Endodermal cell (in vitro differentiated cells): ENCODE results near the gene SLC10A2. TPM values are rescaled to one million over a fixed set of nuclear protein-coding genes. Genes with fewer than 3 reads are reported as not detected.

Experiments
- DNase-seq: peaks from one replicate; pipeline ENCODE4 v3.0.0-alpha.2; 2017
- H3K27ac ChIP-seq: 2 replicates; pipeline ENCODE4 v1.5.1; 2013; ENCODE audit warnings: mild to moderate bottlenecking, low read depth, low read length, moderate library complexity
- H3K27me3 ChIP-seq: 2 replicates; pipeline ENCODE4 v1.6.1; 2013; ENCODE audit warnings: mild to moderate bottlenecking, low read length, moderate library complexity; ENCODE audit not compliant: insufficient read depth, control insufficient read depth, poor library complexity, severe bottlenecking
- H3K36me3 ChIP-seq: 2 replicates; pipeline ENCODE4 v1.7.0; 2013; ENCODE audit warnings: mild to moderate bottlenecking, low read length, moderate library complexity; ENCODE audit not compliant: control insufficient read depth, insufficient read depth
- H3K4me1 ChIP-seq: one replicate; pipeline ENCODE4 v1.7.0; 2013; ENCODE audit warnings: low read length; ENCODE audit not compliant: control insufficient read depth, insufficient read depth
- H3K4me3 ChIP-seq: 2 replicates; pipeline ENCODE4 v1.5.1; 2013; ENCODE audit warnings: mild to moderate bottlenecking, low read length, moderate library complexity
- H3K9ac ChIP-seq: 2 replicates; pipeline ENCODE4 v1.6.1; 2013; ENCODE audit warnings: mild to moderate bottlenecking, low read length, moderate library complexity; ENCODE audit not compliant: poor library complexity, severe bottlenecking; ENCODE audit errors: extremely low read depth
- H3K9me3 ChIP-seq: 2 replicates; pipeline ENCODE4 v1.6.1; 2013; ENCODE audit warnings: mild to moderate bottlenecking, low read length, moderate library complexity; ENCODE audit not compliant: control insufficient read depth
- H3K27ac Mint-ChIP-seq: 2 replicates; pipeline ENCODE4 v1.8.0; 2020; ENCODE audit warnings: mixed read lengths
- H3K27me3 Mint-ChIP-seq: 2 replicates; pipeline ENCODE4 v1.8.0; 2021; ENCODE audit warnings: mild to moderate bottlenecking, mixed read lengths; ENCODE audit not compliant: insufficient read depth
- H3K36me3 Mint-ChIP-seq: 2 replicates; pipeline ENCODE4 v1.8.0; 2020; ENCODE audit warnings: low read depth, mixed read lengths
- H3K4me1 Mint-ChIP-seq: 2 replicates; pipeline ENCODE4 v1.8.0; 2020; ENCODE audit warnings: mixed read lengths
- H3K4me3 Mint-ChIP-seq: 2 replicates; pipeline ENCODE4 v1.8.0; 2020; ENCODE audit warnings: mild to moderate bottlenecking, moderate library complexity, mixed read lengths
- H3K9me3 Mint-ChIP-seq: 2 replicates; pipeline ENCODE4 v1.8.0; 2020; ENCODE audit warnings: mild to moderate bottlenecking, mixed read lengths
- WGBS, 2 experiments: methylation state at CpG; one replicate each; pipeline versions ENCODE4 v1.1.5 to v1.1.7; 2013; ENCODE audit warnings: missing lambda C conversion rate in 2 of 2, mixed read lengths in 1 of 2; ENCODE audit not compliant: insufficient coverage in 1 of 2, insufficient read length in 1 of 2; 5-methylcytosine and 5-hydroxymethylcytosine counted together
- total RNA-seq, 2 donors: library from RNA; stranded (reverse); fragmentation: NEBNext Ultra II Directional in 1 of 2; extraction: Animal tissue kit (Norgen Biotek cat#: 25700) in 1 of 2; gene quantifications; 2 replicates in 1 of 2; 3 replicates in 1 of 2; pipeline ENCODE4 v1.2.1, GENCODE V29; 2021
- TF ChIP-seq, protein P1 (sequence below): fragments of 200-600 bp; sonication (generic); conservative IDR thresholded peaks from 2 replicates; pipeline ENCODE4 v1.5.0; 2021; ENCODE audit warnings: antibody characterized with exemption, mild to moderate bottlenecking

SLC10A2 gene
- total RNA-seq, 2 donors from 2014 or later, result not detected

DNA sequence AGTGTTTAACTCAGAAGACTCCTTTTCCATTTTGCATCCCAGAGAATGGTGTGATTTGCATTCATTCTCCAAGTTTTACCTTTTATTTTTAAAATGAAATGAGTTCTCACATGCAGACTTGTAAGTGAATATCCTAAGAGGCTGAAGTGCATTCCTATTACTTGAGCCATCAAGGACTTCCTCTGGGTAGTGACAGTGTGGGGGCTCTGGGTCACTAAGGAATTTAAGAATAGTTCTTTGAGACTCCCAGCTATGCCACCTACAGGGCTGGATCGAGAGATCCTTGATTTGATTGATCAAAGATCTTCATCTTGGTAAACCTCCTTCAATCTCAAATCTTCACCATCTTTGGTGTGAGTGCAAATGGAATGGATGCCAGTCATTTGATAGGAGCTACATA, 36.3 kb upstream of the SLC10A2 start:
- DNase-seq, result no peak
- no peaks in the 10 kb centered on the region for H3K9me3 Mint-ChIP-seq
- H3K27me3 ChIP-seq, result no peaks in the 10 kb centered on the region
- no peak overlapping the region for H3K4me3 Mint-ChIP-seq
- TF ChIP-seq, protein P1, sequence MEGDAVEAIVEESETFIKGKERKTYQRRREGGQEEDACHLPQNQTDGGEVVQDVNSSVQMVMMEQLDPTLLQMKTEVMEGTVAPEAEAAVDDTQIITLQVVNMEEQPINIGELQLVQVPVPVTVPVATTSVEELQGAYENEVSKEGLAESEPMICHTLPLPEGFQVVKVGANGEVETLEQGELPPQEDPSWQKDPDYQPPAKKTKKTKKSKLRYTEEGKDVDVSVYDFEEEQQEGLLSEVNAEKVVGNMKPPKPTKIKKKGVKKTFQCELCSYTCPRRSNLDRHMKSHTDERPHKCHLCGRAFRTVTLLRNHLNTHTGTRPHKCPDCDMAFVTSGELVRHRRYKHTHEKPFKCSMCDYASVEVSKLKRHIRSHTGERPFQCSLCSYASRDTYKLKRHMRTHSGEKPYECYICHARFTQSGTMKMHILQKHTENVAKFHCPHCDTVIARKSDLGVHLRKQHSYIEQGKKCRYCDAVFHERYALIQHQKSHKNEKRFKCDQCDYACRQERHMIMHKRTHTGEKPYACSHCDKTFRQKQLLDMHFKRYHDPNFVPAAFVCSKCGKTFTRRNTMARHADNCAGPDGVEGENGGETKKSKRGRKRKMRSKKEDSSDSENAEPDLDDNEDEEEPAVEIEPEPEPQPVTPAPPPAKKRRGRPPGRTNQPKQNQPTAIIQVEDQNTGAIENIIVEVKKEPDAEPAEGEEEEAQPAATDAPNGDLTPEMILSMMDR, result no peak
- H3K4me1 ChIP-seq, result no peaks in the 10 kb centered on the region
- no peak overlapping the region for H3K27ac ChIP-seq
- H3K36me3 ChIP-seq, result no peaks in the 10 kb centered on the region
- no peak overlapping the region for H3K27ac Mint-ChIP-seq
- no peaks in the 10 kb centered on the region for H3K36me3 Mint-ChIP-seq
- 58 to 60% methylated on average over 1 of the region's 1 CpG for WGBS, 2 experiments
- H3K4me1 Mint-ChIP-seq, result no peaks in the 10 kb centered on the region
- H3K27me3 Mint-ChIP-seq, result no peaks in the 10 kb centered on the region
- no peak overlapping the region for H3K9ac ChIP-seq
- H3K9me3 ChIP-seq, result no peaks in the 10 kb centered on the region
- H3K4me3 ChIP-seq, result no peak overlapping the region

DNA sequence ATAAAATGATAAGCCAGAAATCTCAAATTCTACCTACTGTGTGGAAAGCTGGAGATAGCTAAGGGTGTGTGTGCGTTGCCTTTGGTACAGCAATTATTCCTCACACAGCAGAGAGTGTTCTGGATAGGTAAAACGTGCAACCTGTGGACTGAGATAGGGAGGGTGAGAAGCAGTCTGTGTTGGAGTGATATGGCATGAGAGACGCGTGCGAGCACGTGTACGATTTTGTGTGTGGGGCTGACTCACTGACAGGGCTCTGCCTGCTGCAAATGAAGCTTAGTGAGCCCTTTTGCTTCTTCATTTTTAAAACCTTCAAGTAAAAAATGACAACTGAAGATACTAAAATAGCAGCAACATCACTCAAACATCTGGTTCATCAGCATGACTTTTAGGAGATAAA, 35.7 kb upstream of the SLC10A2 start:
- no peaks in the 10 kb centered on the region for H3K4me1 ChIP-seq
- H3K27me3 ChIP-seq, result no peaks in the 10 kb centered on the region
- TF ChIP-seq, protein P1, result no peak
- 77 to 85% methylated on average over 6 to 7 of the region's 7 CpGs for WGBS, 2 experiments
- H3K4me3 Mint-ChIP-seq, result no peak overlapping the region
- H3K4me3 ChIP-seq, result no peak overlapping the region
- H3K9me3 ChIP-seq, result no peaks in the 10 kb centered on the region
- no peaks in the 10 kb centered on the region for H3K9me3 Mint-ChIP-seq
- no peaks in the 10 kb centered on the region for H3K4me1 Mint-ChIP-seq
- no peaks in the 10 kb centered on the region for H3K27me3 Mint-ChIP-seq
- H3K9ac ChIP-seq, result no peak overlapping the region
- H3K36me3 Mint-ChIP-seq, result no peaks in the 10 kb centered on the region
- no peak overlapping the region for H3K27ac ChIP-seq
- no peak overlapping the region for H3K27ac Mint-ChIP-seq
- no peak for DNase-seq
- no peaks in the 10 kb centered on the region for H3K36me3 ChIP-seq

DNA sequence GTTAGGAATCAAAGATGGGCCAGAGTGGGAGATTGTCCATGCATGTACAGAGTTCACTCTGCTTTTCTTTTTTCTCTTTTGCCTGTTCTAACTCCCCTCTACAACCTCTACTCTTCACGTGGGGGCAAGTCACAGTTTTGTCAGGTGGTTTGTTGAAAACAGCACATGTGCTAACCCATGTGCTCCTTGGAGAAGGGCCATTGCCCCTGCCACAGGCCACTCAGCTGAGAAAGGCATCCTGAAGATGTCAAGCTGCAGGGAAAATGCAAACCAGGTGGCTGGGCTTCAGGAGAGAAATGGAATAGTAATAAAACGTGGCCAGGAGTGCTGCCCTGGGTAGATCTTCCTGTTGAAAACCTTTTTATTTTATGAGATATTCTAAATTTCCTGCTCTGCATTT, 35.3 kb upstream of the SLC10A2 start:
- H3K27me3 Mint-ChIP-seq, result no peaks in the 10 kb centered on the region
- DNase-seq, result peak; percentile 57
- H3K27ac ChIP-seq, result no peak overlapping the region
- no peaks in the 10 kb centered on the region for H3K9me3 Mint-ChIP-seq
- no peaks in the 10 kb centered on the region for H3K4me1 Mint-ChIP-seq
- WGBS, 2 experiments, result 66 to 67% methylated on average over 1 to 2 of the region's 2 CpGs
- no peaks in the 10 kb centered on the region for H3K27me3 ChIP-seq
- H3K9me3 ChIP-seq, result no peaks in the 10 kb centered on the region
- H3K27ac Mint-ChIP-seq, result no peak overlapping the region
- no peak overlapping the region for H3K4me3 Mint-ChIP-seq
- H3K36me3 Mint-ChIP-seq, result no peaks in the 10 kb centered on the region
- TF ChIP-seq, protein P1, result no peak
- H3K4me1 ChIP-seq, result no peaks in the 10 kb centered on the region
- H3K4me3 ChIP-seq, result no peak overlapping the region
- H3K36me3 ChIP-seq, result no peaks in the 10 kb centered on the region
- no peak overlapping the region for H3K9ac ChIP-seq
